HL-60/S4 treated with phorbol 12-myristate 13-acetate at 8.2 ng/mL for 4 days and 3 days (cell line): ENCODE data around the gene FOXD2.

Experiments used
- in situ Hi-C: fragments of 300-500 bp; cut with MboI; formaldehyde crosslinking; loops from 2 replicates; pipeline ENCODE4 v1.15.0; 2022; ENCODE audit warnings: low sequenced_read_pairs

Gene FOXD2

GRCh38 chr1:47416319-47417169, 21.3 kb upstream of the FOXD2 start:
- in situ Hi-C loops = no loop called here

- in situ Hi-C loops = no loop called here
These were observed 20.4 kb upstream of the FOXD2 start for GRCh38 chr1:47417170-47418044.

DNA sequence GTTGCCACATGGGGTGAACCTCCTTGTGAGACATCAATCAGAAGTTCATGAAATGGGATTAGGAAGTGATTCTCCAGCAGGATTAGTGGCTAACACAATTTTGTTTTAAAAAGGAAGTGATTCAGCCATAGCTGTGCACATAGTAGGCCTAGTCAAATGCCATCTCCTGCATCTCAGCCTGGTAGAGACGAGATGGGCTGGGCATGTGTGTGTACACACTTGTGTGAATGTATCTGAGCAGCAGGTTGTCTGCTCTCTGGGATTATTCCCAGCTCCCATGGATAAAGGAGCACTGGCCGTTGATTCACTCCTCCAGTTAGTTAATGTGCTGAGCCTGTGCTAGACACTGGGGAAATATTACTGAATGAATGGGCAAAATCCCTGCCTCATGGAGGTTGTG, 19.7 kb upstream of the FOXD2 start:
- in situ Hi-C loops = no loop called here

DNA sequence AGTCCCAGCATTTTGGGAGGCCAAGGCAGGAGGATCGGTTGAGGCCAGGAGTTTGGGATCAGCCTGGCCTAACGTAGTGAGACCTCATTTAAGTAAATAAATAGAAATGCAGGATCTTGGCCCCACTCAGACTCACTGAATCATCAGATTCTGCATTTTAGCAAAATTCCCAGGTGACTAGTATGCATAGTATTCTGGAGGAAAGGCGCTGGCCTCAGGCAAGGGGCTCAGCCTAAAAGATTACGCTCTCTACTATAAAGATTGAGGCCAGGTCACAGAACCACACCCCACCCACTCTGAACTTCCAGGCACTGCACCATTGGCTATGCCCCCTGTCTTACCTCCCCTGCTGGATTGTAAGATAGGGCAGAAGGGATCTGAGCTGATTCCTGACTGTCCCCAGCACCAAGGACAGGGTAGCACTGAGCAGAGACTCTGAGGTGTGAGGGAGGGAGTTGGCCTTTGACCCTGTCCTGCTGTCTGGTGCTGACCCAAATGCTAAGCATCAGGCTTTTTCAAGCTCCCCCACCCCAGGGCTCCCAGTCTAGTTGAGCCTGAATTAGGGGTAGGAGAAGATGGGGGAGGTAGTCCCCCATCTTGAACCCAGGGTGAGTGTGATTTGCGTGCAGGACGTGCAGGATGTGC, 19.0 kb upstream of the FOXD2 start:
- in situ Hi-C loops = no loop called here

DNA sequence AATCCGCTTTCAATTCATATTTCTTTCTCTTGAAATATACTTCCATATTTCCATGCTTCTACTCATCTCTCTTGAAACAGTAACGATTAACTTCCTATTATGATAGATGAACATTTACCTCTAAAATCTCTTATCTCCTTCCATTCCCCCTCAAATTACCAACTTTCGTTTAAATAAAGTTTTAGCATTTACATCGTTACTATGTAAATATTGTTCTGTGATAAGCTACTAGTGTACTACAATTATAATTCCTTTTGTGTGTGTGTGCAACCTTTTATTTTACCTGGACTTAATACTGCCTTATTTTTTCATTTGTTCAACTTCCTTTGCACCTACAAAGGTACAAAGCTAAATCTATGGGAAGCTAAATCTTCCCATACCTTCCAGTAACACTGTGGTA, 17.3 kb upstream of the FOXD2 start:
- in situ Hi-C loops = no loop called here

GRCh38 chr1:47423872-47424271, 14.0 kb upstream of the FOXD2 start:
- in situ Hi-C loops = no loop called here

DNA sequence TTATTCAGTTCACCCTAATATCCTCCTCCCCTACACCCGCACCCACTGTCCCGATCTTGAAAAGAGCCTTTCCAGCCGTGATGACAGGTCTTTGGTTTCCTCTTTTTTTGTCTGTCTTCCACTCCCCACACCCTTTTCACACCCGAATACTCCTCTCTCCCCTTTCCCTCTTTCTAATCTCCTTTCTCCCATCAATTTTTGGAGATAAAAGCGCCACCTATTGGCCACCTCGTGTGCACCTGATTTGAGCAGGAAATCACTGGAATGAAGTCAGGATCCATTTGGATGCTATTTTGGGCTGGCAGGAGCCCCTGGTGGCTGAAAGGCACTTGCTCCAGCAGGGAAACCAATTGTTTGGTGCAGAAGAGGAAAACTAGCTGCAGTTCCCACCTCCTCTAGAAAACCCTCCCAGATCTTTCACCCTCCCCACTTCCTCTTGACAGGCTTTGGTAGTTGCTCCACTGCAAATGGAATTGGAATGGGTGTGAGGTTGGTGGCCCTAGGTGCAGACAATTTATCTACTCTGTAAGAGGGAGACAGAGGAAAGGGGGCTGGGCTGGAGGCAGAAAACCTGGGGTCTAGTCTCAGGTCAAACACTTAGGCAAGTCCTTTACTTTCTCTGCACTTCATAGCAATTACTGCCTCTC, 13.4 kb upstream of the FOXD2 start:
- in situ Hi-C loops = no loop called here

DNA sequence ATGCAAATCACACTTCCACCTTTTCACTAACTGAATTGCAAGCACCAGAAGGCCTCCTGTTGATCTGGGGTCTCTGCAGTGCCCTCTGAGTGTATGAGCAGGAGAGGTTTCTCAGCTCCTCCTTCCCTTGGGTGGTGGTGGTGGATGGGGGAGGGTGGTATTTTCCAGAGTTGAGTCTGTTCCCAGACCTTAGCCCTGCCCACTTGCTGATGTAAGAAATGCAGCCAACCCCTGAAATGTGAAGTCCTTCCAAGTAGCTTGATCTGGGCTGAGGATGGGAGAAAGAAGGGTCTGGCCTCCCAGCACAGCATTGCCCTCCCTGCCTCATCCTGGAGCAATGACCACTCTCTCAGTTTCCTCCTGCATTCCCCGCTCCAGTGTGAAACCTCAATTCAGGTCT, 6.3 kb upstream of the FOXD2 start:
- in situ Hi-C loops = no loop called here

DNA sequence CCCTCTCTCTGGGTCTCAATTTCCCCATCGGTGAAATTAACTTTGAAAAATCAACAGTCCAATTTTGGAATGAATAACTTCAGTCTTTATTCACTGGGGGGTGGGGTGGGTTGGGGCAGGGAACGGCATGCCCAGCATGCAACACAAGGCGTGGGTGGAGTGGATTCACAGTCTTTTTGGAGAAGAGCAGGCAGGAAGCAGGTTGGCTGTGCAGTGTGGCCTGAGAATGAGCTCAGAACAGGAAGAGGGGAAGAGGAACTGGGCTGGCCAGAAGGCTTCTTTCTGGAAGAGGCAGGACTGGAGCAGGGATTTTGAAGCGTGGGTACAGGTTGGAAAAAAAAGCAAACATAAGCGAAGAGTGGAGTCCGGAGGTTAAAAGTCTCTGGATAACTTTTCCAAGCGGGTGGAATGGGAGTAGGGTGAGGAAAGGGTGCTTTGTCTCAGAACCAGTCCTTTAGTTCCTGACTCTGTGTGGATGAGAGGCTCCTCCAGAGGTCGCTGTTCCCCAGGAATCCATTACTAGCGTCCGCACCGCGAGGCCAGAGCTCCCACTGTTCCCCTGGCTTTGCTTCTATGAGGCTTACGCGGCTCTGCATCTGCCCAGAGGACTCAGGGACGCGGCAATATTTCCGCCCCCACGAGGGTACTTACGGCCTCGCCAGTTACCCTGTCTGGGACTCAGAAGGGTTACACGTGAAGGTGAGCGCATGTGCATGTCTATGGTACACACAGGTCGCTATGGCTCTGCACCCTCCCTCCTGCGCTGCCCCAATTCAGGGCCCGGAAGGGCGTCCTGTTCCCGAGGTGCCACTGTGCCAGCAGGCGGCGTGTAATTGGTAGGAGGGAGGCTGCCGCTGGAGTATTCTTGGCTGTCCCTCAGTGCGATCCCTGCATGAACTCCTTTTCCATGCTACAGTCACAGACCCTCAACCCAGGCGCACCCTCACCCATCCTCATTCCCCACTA, 5.5 kb upstream of the FOXD2 start:
- in situ Hi-C loops = no loop called here

GRCh38 chr1:47433037-47433421, 4.8 kb upstream of the FOXD2 start:
- in situ Hi-C loops = no loop called here

- in situ Hi-C loops = no loop called here
These were observed 4.3 kb upstream of the FOXD2 start for GRCh38 chr1:47433477-47434050.

DNA sequence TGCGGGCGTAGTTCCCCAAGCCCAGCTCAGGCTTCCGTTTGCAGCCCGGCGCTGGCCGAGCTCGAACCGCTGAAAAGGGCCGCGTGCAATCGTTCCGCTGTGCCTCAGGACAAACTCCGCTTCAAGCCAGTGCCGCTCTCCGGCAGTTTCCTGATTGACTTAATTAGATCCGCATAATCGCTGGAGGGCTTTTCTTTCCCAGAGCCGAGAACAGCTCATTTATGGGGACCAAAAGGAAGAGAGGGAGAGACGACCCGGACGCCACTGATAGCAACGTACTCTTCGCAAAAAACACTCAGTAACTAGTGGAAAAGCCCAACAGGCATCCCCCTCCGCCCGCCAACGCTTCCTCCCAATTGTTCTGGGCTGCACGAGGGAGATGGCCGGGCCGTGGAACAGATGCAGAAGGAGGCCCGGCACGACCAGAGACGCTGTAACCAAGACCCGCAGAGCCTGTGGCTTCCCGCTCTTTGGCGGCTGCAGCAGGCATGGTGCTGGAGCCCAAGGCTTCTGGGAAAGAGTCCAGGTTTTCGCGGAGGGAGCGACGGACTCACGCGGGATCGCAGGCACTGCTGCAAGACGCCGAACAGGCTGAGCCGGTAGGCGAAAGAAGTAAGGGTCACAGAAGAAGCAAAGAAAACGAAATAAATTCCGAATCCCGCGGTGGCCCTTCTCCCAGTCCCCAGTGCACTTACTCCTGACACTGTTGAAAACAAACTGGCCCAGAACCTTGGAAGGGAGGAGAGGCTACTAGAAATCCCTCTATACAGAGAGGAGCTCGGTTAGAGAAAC, 3.6 kb upstream of the FOXD2 start:
- in situ Hi-C loops = no loop called here

GRCh38 chr1:47435506-47436303, 2.1 kb upstream of the FOXD2 start:
- in situ Hi-C loops = no loop called here

- in situ Hi-C loops = no loop called here
These were observed 1.4 kb upstream of the FOXD2 start for GRCh38 chr1:47436304-47436978.

GRCh38 chr1:47436979-47437446, 831 bp upstream of the FOXD2 start:
- in situ Hi-C loops = no loop called here

GRCh38 chr1:47438165-47439016, 547 bp downstream of the FOXD2 start:
- in situ Hi-C loops = no loop called here
